HG03045 (cell line): ENCODE results near the gene NCOA4.
"Not testable (repeated sequence)": the region's sequence is repeated elsewhere in the genome, so short reads cannot be mapped to it uniquely, and the experiment has no call there.

Source experiments
- ATAC-seq: cut with Tn5 transposase; IDR thresholded peaks from one replicate; pipeline ENCODE4 v1.9.1; 2021; ENCODE audit warnings: mild to moderate bottlenecking, moderate library complexity; ENCODE audit not compliant: unreplicated experiment

The NCOA4 gene

GRCh38 chr10:46052791-46053375 lies 22.5 kb upstream of the NCOA4 start:
- ATAC-seq, result no peak

GRCh38 chr10:46052057-46052790 lies 21.8 kb upstream of the NCOA4 start:
- ATAC-seq, result no peak

GRCh38 chr10:46050941-46051623 lies 20.7 kb upstream of the NCOA4 start:
- no peak for ATAC-seq

- ATAC-seq, result not testable (repeated sequence)
These were observed 19.0 kb upstream of the NCOA4 start for GRCh38 chr10:46049497-46049831.

- ATAC-seq, result no peak
These were observed 17.7 kb upstream of the NCOA4 start for GRCh38 chr10:46048152-46048551.

GRCh38 chr10:46046261-46046660 lies 15.8 kb upstream of the NCOA4 start, which contains the start of gene MSMB:
MSMB (minus strand) TSS chr10:46046269; CDS start chr10:46046237, 32 bp downstream.
- no peak for ATAC-seq

- no peak for ATAC-seq
These were observed 12.1 kb upstream of the NCOA4 start for GRCh38 chr10:46042527-46042926.

- no peak for ATAC-seq
These were observed 9.6 kb upstream of the NCOA4 start for GRCh38 chr10:46040004-46040403.

- no peak for ATAC-seq
These were observed 6.8 kb upstream of the NCOA4 start for GRCh38 chr10:46037107-46037825.

- no peak for ATAC-seq
These were observed 5.8 kb upstream of the NCOA4 start for GRCh38 chr10:46035923-46036849.

GRCh38 chr10:46033602-46034011 lies 3.2 kb upstream of the NCOA4 start:
- no peak for ATAC-seq

- no peak for ATAC-seq
These were observed 1.5 kb upstream of the NCOA4 start for GRCh38 chr10:46031648-46032532.

- ATAC-seq, result no peak
These were observed 877 bp downstream of the NCOA4 start for GRCh38 chr10:46029461-46030030.

- no peak for ATAC-seq
These were observed 1.6 kb downstream of the NCOA4 start for GRCh38 chr10:46028584-46029460.

GRCh38 chr10:46026106-46026505 lies 4.3 kb downstream of the NCOA4 start:
- no peak for ATAC-seq

- no peak for ATAC-seq
These were observed 5.0 kb downstream of the NCOA4 start for GRCh38 chr10:46025406-46025805.

GRCh38 chr10:46024948-46025347 lies 5.5 kb downstream of the NCOA4 start:
- no peak for ATAC-seq
